Activated CD4-positive, alpha-beta T cell treated with anti-CD3 and anti-CD28 coated beads, Interleukin-2, Interleukin-4, amounts not matched to agents 100 ng/mL and 50 ng/mL, durations not matched to agents 16 hours and 8 hours (primary cell): ENCODE data around the gene TM4SF4.

Source experiments
- DNase-seq: peaks from one replicate; pipeline ENCODE4 v3.0.0-alpha.2; 2020; ENCODE audit warnings: low spot score

Gene TM4SF4

GRCh38 chr3:149486726-149487125, 12.2 kb downstream of the TM4SF4 start:
- DNase-seq = no peak

GRCh38 chr3:149487598-149488197, 13.2 kb downstream of the TM4SF4 start:
- DNase-seq = peak; percentile 27

- no peak for DNase-seq
Measured at GRCh38 chr3:149489060-149489690, 14.7 kb downstream of the TM4SF4 start.

GRCh38 chr3:149490260-149490971, 15.9 kb downstream of the TM4SF4 start:
- DNase-seq = no peak

- DNase-seq = no peak
Measured at GRCh38 chr3:149493315-149494021, 19.0 kb downstream of the TM4SF4 start.

GRCh38 chr3:149494022-149494758, 19.7 kb downstream of the TM4SF4 start:
- DNase-seq = peak; percentile 49

GRCh38 chr3:149494759-149495580, 20.5 kb downstream of the TM4SF4 start:
- peak; percentile 6 for DNase-seq

- DNase-seq = no peak
Measured at GRCh38 chr3:149495581-149496125, 21.2 kb downstream of the TM4SF4 start.

- DNase-seq = no peak
Measured at GRCh38 chr3:149496891-149497290, 22.4 kb downstream of the TM4SF4 start.

GRCh38 chr3:149497966-149498670, 23.6 kb downstream of the TM4SF4 start:
- no peak for DNase-seq

- DNase-seq = no peak
Measured at GRCh38 chr3:149501524-149501923, 27.0 kb downstream of the TM4SF4 start.

GRCh38 chr3:149502438-149502837, 27.9 kb downstream of the TM4SF4 start:
- DNase-seq = no peak

GRCh38 chr3:149506540-149506939, 32.0 kb downstream of the TM4SF4 start:
- no peak for DNase-seq

- no peak for DNase-seq
Measured at GRCh38 chr3:149506965-149507364, 32.5 kb downstream of the TM4SF4 start.

GRCh38 chr3:149507491-149508324, 33.2 kb downstream of the TM4SF4 start:
- DNase-seq = peak; percentile 31

- no peak for DNase-seq
Measured at GRCh38 chr3:149509526-149509925, 35.0 kb downstream of the TM4SF4 start.

GRCh38 chr3:149510480-149510879, 36.0 kb downstream of the TM4SF4 start:
- DNase-seq = no peak

GRCh38 chr3:149511040-149511626, 36.6 kb downstream of the TM4SF4 start:
- no peak for DNase-seq
